K562 (cell line): ENCODE results near the gene TNFRSF18. TPM values are rescaled to one million over a fixed set of nuclear protein-coding genes. Genes with fewer than 3 reads are reported as not detected.
A peak's percentile ranks its signal among the peaks of the same experiment; 100 is the strongest.

Experiments used
- ATAC-seq: fragments of 200-7000 bp; cut with Tn5 transposase; 3 replicates; pipeline ENCODE4 v1.9.1; 2020; ENCODE audit warnings: moderate library complexity
- BruUV-seq: library from RNA; stranded (reverse); fragments of 400-500 nt; replicated peaks from 2 replicates; lab custom pipeline; 2021; lab: Mats Ljungman, UMichigan
- CTCF ChIA-PET: fragments of 300-600 bp; formaldehyde crosslinking; extraction: SDS; loops from one replicate; lab custom pipeline; 2021; ENCODE audit warnings: low intra/inter-chr PET ratio; lab: Yijun Ruan, JAX
- POLR2A ChIA-PET: fragments of 300-600, 350-650 bp; sonication (Branson Sonifier 250); formaldehyde crosslinking; extraction: SDS; loops from one replicate; lab custom pipeline; 2021; ENCODE audit warnings: antibody characterized with exemption, inconsistent platforms; lab: Yijun Ruan, JAX
- DNase-seq, 4 experiments: peaks; one replicate each; pipeline versions ENCODE4 v3.0.0 to v3.0.0-alpha.2; 2011 to 2018; ENCODE audit warnings: low spot score in 3 of 4, mixed read lengths in 3 of 4; ENCODE audit errors: extremely low read depth in 1 of 4
- FAIRE-seq: peaks from 2 replicates; lab custom pipeline; 2011; peaks lifted over from hg19 to GRCh38; lab: Jason Lieb, UNC
- H2AFZ ChIP-seq: 2 replicates; pipeline ENCODE4 v1.6.0; 2011; ENCODE audit warnings: low read depth, low read length, control low read depth, inconsistent platforms
- H3K27ac ChIP-seq: fragments of 200-600 bp; 3 replicates; pipeline ENCODE4 v1.8.0; 2011; ENCODE audit warnings: low read depth, mild to moderate bottlenecking, control low read depth, inconsistent platforms, low read length, moderate library complexity, mixed read lengths; ENCODE audit errors: extremely low read depth
- H3K27me3 ChIP-seq, 2 experiments: fragments of 300-600 bp in 1 of 2; 2 replicates in 1 of 2; 3 replicates in 1 of 2; pipeline versions ENCODE4 v1.6.0 to v1.8.0; 2011; ENCODE audit warnings: inconsistent platforms in 2 of 2, low read length in 2 of 2, mild to moderate bottlenecking in 1 of 2, mixed read lengths in 1 of 2, moderate library complexity in 1 of 2; ENCODE audit not compliant: control insufficient read depth in 2 of 2, insufficient read depth in 2 of 2
- H3K36me3 ChIP-seq: fragments of 300-600 bp; 3 replicates; pipeline ENCODE4 v1.8.0; 2011; ENCODE audit warnings: mild to moderate bottlenecking, low read length, inconsistent platforms; ENCODE audit not compliant: control insufficient read depth, insufficient read depth
- H3K4me1 ChIP-seq, 2 experiments: fragments of 200-600 bp in 1 of 2; replicated peaks in 1 of 2; 2 replicates in 1 of 2; 3 replicates in 1 of 2; pipeline versions ENCODE4 v1.5.1 to v1.8.0; 2011; ENCODE audit warnings: inconsistent platforms in 2 of 2, low read length in 2 of 2, mild to moderate bottlenecking in 1 of 2, mixed read lengths in 1 of 2, moderate library complexity in 1 of 2; ENCODE audit not compliant: control insufficient read depth in 2 of 2, insufficient read depth in 2 of 2
- H3K4me2 ChIP-seq: 2 replicates; pipeline ENCODE4 v1.6.1; 2011; ENCODE audit warnings: low read length, control low read depth, inconsistent platforms, mixed read lengths; ENCODE audit not compliant: insufficient read depth
- H3K4me3 ChIP-seq: fragments of 200-600 bp; sonication (generic), shearing (Covaris generic); 2 replicates; pipeline ENCODE4 v1.5.1; 2016; ENCODE audit warnings: control low read depth, inconsistent platforms
- H3K79me2 ChIP-seq: fragments of 200-600 bp; 3 replicates; pipeline ENCODE4 v1.8.0; 2011; ENCODE audit warnings: low read length, inconsistent platforms; ENCODE audit not compliant: control insufficient read depth, insufficient read depth
- H3K9ac ChIP-seq, 2 experiments: 2 replicates each; pipeline versions ENCODE4 v1.6.0 to v1.6.1; 2011; ENCODE audit warnings: low read depth in 2 of 2, low read length in 2 of 2, control low read depth in 1 of 2, inconsistent platforms in 1 of 2, mild to moderate bottlenecking in 1 of 2, mixed read lengths in 1 of 2; ENCODE audit not compliant: insufficient read depth in 1 of 2
- H3K9me1 ChIP-seq: one replicate; pipeline ENCODE4 v1.6.0; 2011; ENCODE audit warnings: inconsistent platforms, mild to moderate bottlenecking, low read length, moderate library complexity; ENCODE audit not compliant: control insufficient read depth, insufficient read depth
- H3K9me3 ChIP-seq: replicated peaks from 2 replicates; pipeline ENCODE4 v1.5.1; 2011; ENCODE audit warnings: low read depth, low read length, inconsistent platforms; ENCODE audit not compliant: control insufficient read depth, insufficient read depth
- H4K20me1 ChIP-seq: replicated peaks from 2 replicates; pipeline ENCODE4 v1.6.1; 2011; ENCODE audit warnings: low read length, inconsistent platforms, mixed read lengths; ENCODE audit not compliant: control insufficient read depth, insufficient read depth
- ARID1B ChIP-seq: fragments of 450-650 bp; IDR thresholded peaks from 2 replicates; pipeline ENCODE4 v1.6.1; 2016; ENCODE audit warnings: antibody characterized with exemption, mild to moderate bottlenecking, inconsistent platforms
- EGR1 ChIP-seq: fragments of 450-650 bp; conservative IDR thresholded peaks from 2 replicates; pipeline ENCODE4 v1.6.1; 2017; ENCODE audit warnings: mild to moderate bottlenecking
- HDAC6 ChIP-seq: IDR thresholded peaks from 2 replicates; pipeline ENCODE4 v1.6.1; 2012; ENCODE audit warnings: low read depth, mild to moderate bottlenecking, control low read depth, inconsistent platforms, low read length, moderate library complexity
- HDAC8 ChIP-seq: fragments of 450-650 bp; IDR thresholded peaks from 2 replicates; pipeline ENCODE4 v1.6.1; 2016; ENCODE audit warnings: mild to moderate bottlenecking, missing genetic modification characterization, moderate library complexity, missing compliant biosample characterization
- HIVEP1 ChIP-seq: fragments of 250-450 bp; sonication (Bioruptor Pico); IDR thresholded peaks from 2 replicates; pipeline ENCODE4 v1.4.0; 2020; ENCODE audit warnings: mild to moderate bottlenecking
- HMG20A ChIP-seq: fragments of 450-650 bp; formaldehyde crosslinking; conservative IDR thresholded peaks from 2 replicates; pipeline ENCODE4 v1.4.0; 2020; ENCODE audit warnings: mild to moderate bottlenecking, mixed read lengths
- HNRNPUL1 ChIP-seq: fragments of 200-400 bp; formaldehyde crosslinking; IDR thresholded peaks from 2 replicates; pipeline ENCODE4 v1.6.1; 2017; ENCODE audit warnings: low read length
- IRF1 ChIP-seq: sonication (generic); formaldehyde crosslinking; IDR thresholded peaks from 2 replicates; pipeline ENCODE4 v1.8.0; 2022; ENCODE audit warnings: missing genetic modification reagents, mild to moderate bottlenecking, borderline replicate concordance
- MNT ChIP-seq, 2 experiments: fragments of 450-650 bp; conservative IDR thresholded peaks; 2 replicates each; pipeline ENCODE4 v1.6.1; 2017; ENCODE audit warnings: mild to moderate bottlenecking in 2 of 2, moderate library complexity in 2 of 2
- STAT5B ChIP-seq: fragments of 250-450 bp; sonication (Bioruptor Pico); IDR thresholded peaks from 2 replicates; pipeline ENCODE4 v1.8.0; 2021; ENCODE audit warnings: mild to moderate bottlenecking, inconsistent platforms
- TFAP4 ChIP-seq: sonication (generic); formaldehyde crosslinking; IDR thresholded peaks from 2 replicates; pipeline ENCODE4 v1.8.0; 2022; ENCODE audit warnings: missing genetic modification reagents, mild to moderate bottlenecking, moderate library complexity, borderline replicate concordance
- ZBTB17 ChIP-seq: fragments of 450-650 bp; formaldehyde crosslinking; IDR thresholded peaks from 2 replicates; pipeline ENCODE4 v1.4.0; 2020; ENCODE audit warnings: mild to moderate bottlenecking
- ZNF311 ChIP-seq: fragments of 250-450 bp; sonication (Bioruptor Pico); IDR thresholded peaks from 2 replicates; pipeline ENCODE4 v1.4.0; 2020; ENCODE audit warnings: mild to moderate bottlenecking, moderate library complexity
- ZNF507 ChIP-seq: conservative IDR thresholded peaks from 2 replicates; pipeline ENCODE4 v1.6.1; 2017; ENCODE audit warnings: missing genetic modification characterization, missing compliant biosample characterization
- WGBS: fragments of 100-300 bp; shearing (Covaris generic); methylation state at CpG from one replicate; pipeline ENCODE4 v1.1.6; 2016; ENCODE audit warnings: low coverage, mixed read lengths; ENCODE audit not compliant: insufficient coverage; ENCODE audit errors: missing lambda C conversion rate; 5-methylcytosine and 5-hydroxymethylcytosine counted together
- in situ Hi-C: fragments of 300-500 bp; cut with MboI; formaldehyde crosslinking; loops from 4 replicates; pipeline ENCODE4 v1.15.0; 2018; ENCODE audit warnings: inconsistent platforms, mixed read lengths
- intact Hi-C: fragments of 100-400 bp; cut with micrococcal nuclease; formaldehyde crosslinking; loops from 2 replicates; pipeline ENCODE4 v1.14.2; 2022
- polyA plus RNA-seq, 8 experiments: library from polyadenylated mRNA; depleted of rRNA in 4 of 8; stranded (reverse) in 5 of 8; unstranded in 3 of 8; fragments of >200 nt; fragmentation: Nextera tagmentation in 2 of 8; fragmentation: Illumina TruSeq in 1 of 8; extraction: Ambion mirVana in 2 of 8; extraction: Trizol in 1 of 8; gene quantifications; 2 replicates each; pipeline versions ENCODE4 v1.2.1 to v1.2.3, GENCODE V29; 2011 to 2014; ENCODE audit warnings: inconsistent platforms in 1 of 8, missing spikeins in 1 of 8
- total RNA-seq, 7 experiments: library from RNA; depleted of rRNA in 6 of 7; stranded (reverse); fragments of >200 nt in 6 of 7; fragmentation: Illumina TruSeq in 2 of 7; extraction: Trizol in 2 of 7; gene quantifications; 2 replicates each; pipeline versions ENCODE4 v1.2.1 to v1.2.3, GENCODE V29; 2011 to 2021; ENCODE audit warnings: low replicate concordance in 1 of 7

The TNFRSF18 gene
- total and polyA plus RNA-seq, 9 of the 15 experiments (the other 6 are each of a cell fraction or from before 2014, with no cell fraction given), result 0.24 to 0.27 TPM; not detected in 7

- TF ChIP-seq MNT (conservative IDR thresholded peaks at IDR 0.05) (no peak), STAT5B (CRISPR knock-in tag) (no peak), ARID1B (no peak), HMG20A (CRISPR knock-in tag) (no peak), IRF1 (CRISPR knock-in tag) (no peak), TFAP4 (CRISPR knock-in tag) (peak; percentile 40; the same call in 1 of the 2 replicates), HDAC8 (tag) (no peak), HIVEP1 (CRISPR knock-in tag) (no peak), ZBTB17 (CRISPR knock-in tag) (no peak), HNRNPUL1 (no peak), EGR1 (peak; percentile 63), ZNF507 (no peak), ZNF311 (CRISPR knock-in tag) (no peak), HDAC6 (no peak)
- ChIA-PET CTCF (no interaction called here), POLR2A (no interaction called here)
- no peaks in the 10 kb centered on the region for H3K79me2 ChIP-seq
- H3K9me3 ChIP-seq, result no peaks in the 10 kb centered on the region
- DNase-seq (no peak), FAIRE-seq (no peak), ATAC-seq (no peak)
- H4K20me1 ChIP-seq, result no peaks in the 10 kb centered on the region
- WGBS, result 35% methylated on average over 25 of the region's 26 CpGs
- no peak overlapping the region for H3K4me3 ChIP-seq
- peaks cover 10 to 73% of the 10 kb centered on the region in 2 experiments for H3K4me1 ChIP-seq
- peaks cover 22 to 44% of the 10 kb centered on the region in 2 experiments for H3K27me3 ChIP-seq
- H2AFZ ChIP-seq, result no peak overlapping the region
- no peaks in the 10 kb centered on the region for H3K36me3 ChIP-seq
- no peaks in the 10 kb centered on the region for H3K9me1 ChIP-seq
- no peak overlapping the region for H3K4me2 ChIP-seq
- BruUV-seq, result no TSS peak
- in situ Hi-C loops, result no loop called here
- peak overlapping the region in 1 of 2 experiments; percentile 35; a peak in 1 of 4 replicates for H3K9ac ChIP-seq
- intact Hi-C loops, result no loop called here
- no peak overlapping the region for H3K27ac ChIP-seq
Measured at GRCh38 chr1:1181129-1181937, 25.1 kb downstream of the TNFRSF18 start.
